ENCODE results near the gene ADGRG6.

The ADGRG6 gene

GRCh38 chr6:142385352-142385751, 83.5 kb downstream of the ADGRG6 start:
- TF ChIP-seq CTCF (IDR thresholded peaks at IDR 0.05; ENCODE audit: low read length, missing control alignments), result no peak
- H3K4me3 ChIP-seq (replicated peaks; ENCODE audit: low read depth, low read length), result no peak overlapping the region
- DNase-seq (ENCODE audit: low read depth), result no peak

- no peak for DNase-seq (ENCODE audit: low read depth)
- no peak overlapping the region for H3K4me3 ChIP-seq (replicated peaks; ENCODE audit: low read depth, low read length)
- TF ChIP-seq CTCF (IDR thresholded peaks at IDR 0.05; ENCODE audit: low read length, missing control alignments), result no peak
Observed at GRCh38 chr6:142386657-142387056, 84.8 kb downstream of the ADGRG6 start.

GRCh38 chr6:142387997-142388815, 86.4 kb downstream of the ADGRG6 start:
- TF ChIP-seq CTCF (IDR thresholded peaks at IDR 0.05; ENCODE audit: low read length, missing control alignments), result peak; percentile 79
- no peak overlapping the region for H3K4me3 ChIP-seq (replicated peaks; ENCODE audit: low read depth, low read length)
- DNase-seq (ENCODE audit: low read depth), result peak; percentile 82

GRCh38 chr6:142395266-142395665, 93.5 kb downstream of the ADGRG6 start:
- no peak overlapping the region for H3K4me3 ChIP-seq (replicated peaks; ENCODE audit: low read depth, low read length)
- TF ChIP-seq CTCF (IDR thresholded peaks at IDR 0.05; ENCODE audit: low read length, missing control alignments), result no peak
- DNase-seq (ENCODE audit: low read depth), result no peak

GRCh38 chr6:142395768-142396231, 94.0 kb downstream of the ADGRG6 start:
- no peak for TF ChIP-seq CTCF (IDR thresholded peaks at IDR 0.05; ENCODE audit: low read length, missing control alignments)
- peak; percentile 39 for DNase-seq (ENCODE audit: low read depth)
- H3K4me3 ChIP-seq (replicated peaks; ENCODE audit: low read depth, low read length), result no peak overlapping the region

GRCh38 chr6:142398353-142398752, 96.5 kb downstream of the ADGRG6 start:
- no peak overlapping the region for H3K4me3 ChIP-seq (replicated peaks; ENCODE audit: low read depth, low read length)
- DNase-seq (ENCODE audit: low read depth), result no peak
- no peak for TF ChIP-seq CTCF (IDR thresholded peaks at IDR 0.05; ENCODE audit: low read length, missing control alignments)

- no peak for TF ChIP-seq CTCF (IDR thresholded peaks at IDR 0.05; ENCODE audit: low read length, missing control alignments)
- H3K4me3 ChIP-seq (replicated peaks; ENCODE audit: low read depth, low read length), result no peak overlapping the region
- no peak for DNase-seq (ENCODE audit: low read depth)
Observed at GRCh38 chr6:142399739-142400138, 97.9 kb downstream of the ADGRG6 start.

Data from fibroblast of pulmonary artery (primary cell).